Measurements from ENCODE around the gene CAMK2D.
"Not testable (repeated sequence)": the region's sequence is repeated elsewhere in the genome, so short reads cannot be mapped to it uniquely, and the experiment has no call there.

The CAMK2D gene

DNA sequence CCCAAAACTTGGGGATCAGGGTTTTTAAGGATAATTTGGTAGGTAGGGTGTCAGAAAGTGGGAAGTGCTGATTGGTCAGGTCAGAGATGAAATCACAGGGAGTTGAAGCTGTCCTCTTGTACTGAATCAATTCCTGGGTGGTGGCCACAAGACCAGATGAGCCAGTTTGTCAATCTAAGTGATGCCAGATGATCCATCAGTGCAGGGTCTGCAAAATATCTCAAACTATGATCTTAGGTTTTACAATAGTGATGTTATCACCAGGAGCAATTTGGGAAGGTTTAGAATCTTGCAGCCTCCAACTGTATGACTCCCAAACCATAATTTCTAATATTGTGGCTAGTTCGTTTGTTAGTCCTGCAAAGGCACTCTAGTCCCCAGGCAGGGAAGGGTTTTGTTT, 43.3 kb downstream of the CAMK2D start:
- H3K4me3 ChIP-seq (ENCODE audit: low read depth, low read length): no peak overlapping the region
- ChIA-PET POLR2A (no interaction called here), CTCF (interaction anchor here (1.1 to 1.8 kb wide), 2 partner anchors 8 to 34 kb away, joined by 4 to 5 read pairs; no protein-coding TSS in a partner anchor)
- DNase-seq (ENCODE audit: low read depth, low spot score): no peak
- TF ChIP-seq, protein P1, sequence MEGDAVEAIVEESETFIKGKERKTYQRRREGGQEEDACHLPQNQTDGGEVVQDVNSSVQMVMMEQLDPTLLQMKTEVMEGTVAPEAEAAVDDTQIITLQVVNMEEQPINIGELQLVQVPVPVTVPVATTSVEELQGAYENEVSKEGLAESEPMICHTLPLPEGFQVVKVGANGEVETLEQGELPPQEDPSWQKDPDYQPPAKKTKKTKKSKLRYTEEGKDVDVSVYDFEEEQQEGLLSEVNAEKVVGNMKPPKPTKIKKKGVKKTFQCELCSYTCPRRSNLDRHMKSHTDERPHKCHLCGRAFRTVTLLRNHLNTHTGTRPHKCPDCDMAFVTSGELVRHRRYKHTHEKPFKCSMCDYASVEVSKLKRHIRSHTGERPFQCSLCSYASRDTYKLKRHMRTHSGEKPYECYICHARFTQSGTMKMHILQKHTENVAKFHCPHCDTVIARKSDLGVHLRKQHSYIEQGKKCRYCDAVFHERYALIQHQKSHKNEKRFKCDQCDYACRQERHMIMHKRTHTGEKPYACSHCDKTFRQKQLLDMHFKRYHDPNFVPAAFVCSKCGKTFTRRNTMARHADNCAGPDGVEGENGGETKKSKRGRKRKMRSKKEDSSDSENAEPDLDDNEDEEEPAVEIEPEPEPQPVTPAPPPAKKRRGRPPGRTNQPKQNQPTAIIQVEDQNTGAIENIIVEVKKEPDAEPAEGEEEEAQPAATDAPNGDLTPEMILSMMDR (IDR thresholded peaks at IDR 0.05; ENCODE audit: insufficient read depth, low read length, missing control alignments): no peak

DNA sequence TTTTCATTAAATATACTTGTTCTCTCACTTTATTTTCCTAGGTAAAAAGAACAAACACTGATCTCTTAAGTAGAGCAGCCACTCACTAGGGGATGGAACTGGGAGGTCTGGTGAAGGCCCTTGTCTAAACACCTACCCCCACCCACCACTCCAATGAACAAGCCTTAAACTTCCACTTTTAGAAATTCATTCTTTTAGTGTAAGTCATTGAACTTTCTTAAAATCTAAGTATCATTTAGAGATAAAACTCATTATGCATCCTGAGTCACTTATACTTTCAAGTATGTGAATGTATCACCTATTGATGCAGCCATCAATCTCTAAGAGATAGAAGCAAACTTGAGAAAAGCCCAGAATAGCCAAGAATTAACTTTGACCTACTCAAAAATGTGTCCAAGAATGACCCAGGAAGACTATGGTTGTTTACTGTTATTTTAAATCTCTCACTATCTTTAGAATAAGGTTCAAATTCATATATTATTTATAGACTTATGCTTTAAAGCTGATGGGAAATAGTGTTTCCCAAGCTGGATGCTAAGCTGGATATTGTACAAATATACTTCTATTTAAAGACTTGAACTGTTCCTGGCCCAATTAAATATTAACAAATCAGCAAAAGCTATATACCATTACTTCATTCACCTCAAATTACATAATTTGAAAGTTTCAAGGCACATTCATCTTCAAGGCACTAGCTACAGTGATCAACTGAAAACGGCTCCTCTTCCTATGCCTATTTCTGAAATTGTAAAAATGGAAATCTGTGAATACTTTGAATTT, 49.5 kb downstream of the CAMK2D start:
- DNase-seq (ENCODE audit: low read depth, low spot score): no peak
- TF ChIP-seq, protein P1 (IDR thresholded peaks at IDR 0.05; ENCODE audit: insufficient read depth, low read length, missing control alignments): no peak
- POLR2A ChIA-PET: interaction anchor here (0.7 kb wide), 1 partner anchor 165 kb away, joined by 3 read pairs; no protein-coding TSS in a partner anchor
- CTCF ChIA-PET: interaction anchor here (0.9 kb wide), 1 partner anchor 12 kb away, joined by 3 read pairs; no protein-coding TSS in a partner anchor
- no peak overlapping the region for H3K4me3 ChIP-seq (ENCODE audit: low read depth, low read length)

- POLR2A ChIA-PET: no interaction called here
- no peak for DNase-seq (ENCODE audit: low read depth, low spot score)
- H3K4me3 ChIP-seq (ENCODE audit: low read depth, low read length): no peak overlapping the region
- CTCF ChIA-PET: interaction anchor here (0.6 to 2.3 kb wide), 2 partner anchors 55 to 161 kb away, joined by 3 to 5 read pairs; no protein-coding TSS in a partner anchor
- TF ChIP-seq, protein P1 (IDR thresholded peaks at IDR 0.05; ENCODE audit: insufficient read depth, low read length, missing control alignments): no peak
Measured at GRCh38 chr4:113708250-113708649, 53.3 kb downstream of the CAMK2D start.

GRCh38 chr4:113707048-113707447, 54.5 kb downstream of the CAMK2D start:
- H3K4me3 ChIP-seq (ENCODE audit: low read depth, low read length): no peak overlapping the region
- TF ChIP-seq, protein P1 (IDR thresholded peaks at IDR 0.05; ENCODE audit: insufficient read depth, low read length, missing control alignments): no peak
- ChIA-PET POLR2A (no interaction called here), CTCF (no interaction called here)
- DNase-seq (ENCODE audit: low read depth, low spot score): no peak

DNA sequence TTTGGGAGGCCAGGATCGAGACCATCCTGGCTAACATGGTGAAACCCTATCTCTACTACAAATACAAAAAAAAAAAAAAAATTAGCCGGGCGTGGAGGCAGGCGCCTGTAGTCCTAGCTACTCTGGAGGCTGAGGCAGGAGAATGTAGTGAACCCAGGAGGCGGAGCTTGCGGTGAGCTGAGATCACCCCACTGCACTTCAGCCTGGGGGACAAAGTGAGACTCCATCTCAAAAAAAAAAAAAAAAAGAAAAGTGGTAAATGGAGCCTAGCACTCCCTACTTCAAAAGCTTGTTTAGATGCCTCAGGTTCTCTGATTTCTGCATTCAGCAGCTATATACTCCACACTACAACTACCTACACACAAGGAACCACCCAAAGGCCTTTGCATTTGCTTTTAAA, 56.4 kb downstream of the CAMK2D start:
- not testable (repeated sequence) for DNase-seq (ENCODE audit: low read depth, low spot score); H3K4me3 ChIP-seq (ENCODE audit: low read depth, low read length)
- POLR2A ChIA-PET: interaction anchor here (0.6 kb wide), 1 partner anchor 219 kb away, joined by 4 read pairs; no protein-coding TSS in a partner anchor
- CTCF ChIA-PET: interaction anchor here (0.9 to 1.5 kb wide), 3 partner anchors 10 to 37 kb away, joined by 3 read pairs; no protein-coding TSS in a partner anchor

DNA sequence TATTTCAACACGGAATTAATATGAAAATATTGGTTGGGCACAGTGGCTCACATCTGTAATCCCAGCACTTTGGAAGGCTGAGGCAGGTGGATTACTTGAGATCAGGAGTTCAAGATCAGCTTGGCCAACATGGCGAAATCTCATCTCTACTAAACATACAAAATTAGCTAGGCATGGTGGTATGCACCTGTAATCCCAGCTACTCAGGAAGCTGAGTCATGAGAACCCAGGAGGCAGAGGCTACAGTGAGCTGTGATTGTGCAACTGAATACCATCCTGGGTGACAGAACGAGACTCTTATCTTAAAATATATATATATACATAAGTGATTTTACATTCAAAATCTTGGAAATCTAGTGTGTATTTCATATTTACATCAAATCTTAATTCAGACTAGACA, 58.9 kb downstream of the CAMK2D start:
- DNase-seq (ENCODE audit: low read depth, low spot score); H3K4me3 ChIP-seq (ENCODE audit: low read depth, low read length); POLR2A ChIA-PET: not testable (repeated sequence)
- CTCF ChIA-PET: interaction anchor here (1.5 kb wide), 1 partner anchor 155 kb away, joined by 3 read pairs; no protein-coding TSS in a partner anchor

GRCh38 chr4:113701169-113701568, 60.4 kb downstream of the CAMK2D start:
- DNase-seq (ENCODE audit: low read depth, low spot score): no peak
- CTCF ChIA-PET: interaction anchor here (1.3 to 2.3 kb wide), 3 partner anchors 16 to 154 kb away, joined by 3 to 6 read pairs (median 5); no protein-coding TSS in a partner anchor
- TF ChIP-seq, protein P1 (IDR thresholded peaks at IDR 0.05; ENCODE audit: insufficient read depth, low read length, missing control alignments): no peak
- POLR2A ChIA-PET: no interaction called here
- no peak overlapping the region for H3K4me3 ChIP-seq (ENCODE audit: low read depth, low read length)
